ENCODE results near the gene UCHL5. TPM values are rescaled to one million over a fixed set of nuclear protein-coding genes. Genes with fewer than 3 reads are reported as not detected.
"Not testable (repeated sequence)": the region's sequence is repeated elsewhere in the genome, so short reads cannot be mapped to it uniquely, and the experiment has no call there.

UCHL5 gene
- total RNA-seq, 1 experiment from 2014 or later = 42.1 TPM

DNA sequence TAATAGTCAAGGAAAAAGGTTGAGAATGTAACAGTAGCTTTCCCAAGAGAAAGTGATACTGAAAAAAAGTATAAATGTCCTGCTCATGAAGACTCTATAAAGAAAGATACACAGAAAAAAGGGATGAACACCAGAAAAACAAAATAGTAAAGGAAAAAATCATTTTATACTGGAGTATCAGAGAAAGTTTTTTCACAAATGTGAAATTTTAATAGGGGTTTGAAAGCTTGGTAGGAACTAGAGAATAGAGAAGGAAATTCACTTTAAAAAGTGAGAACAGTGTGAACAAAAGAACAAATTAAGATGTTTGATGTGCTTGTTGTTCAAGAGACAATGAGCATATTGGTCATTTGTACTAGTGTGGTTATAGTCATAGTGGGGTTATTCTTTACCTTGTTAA lies 25.6 kb downstream of the UCHL5 start:
- Histone ChIP-seq H3K79me2 (ENCODE audit: insufficient read depth, low read length) (no peaks in the 10 kb centered on the region; the same call in 1 of the 2 replicates), H2BK20ac (ENCODE audit: low read depth, low read length, poor library complexity, severe bottlenecking) (no peak overlapping the region), H3K4me1 (ENCODE audit: insufficient read depth, low read length) (no peaks in the 10 kb centered on the region), H2BK12ac (ENCODE audit: insufficient read length, low read depth, low read length) (no peak overlapping the region), H3K14ac (ENCODE audit: insufficient read depth, low read length) (no peak overlapping the region), H3T11ph (ENCODE audit: low read length) (no peak overlapping the region), H3K79me1 (ENCODE audit: insufficient read depth, low read depth, low read length, poor library complexity, severe bottlenecking) (no peaks in the 10 kb centered on the region), H4K5ac (ENCODE audit: insufficient read length, low read depth, low read length) (no peak overlapping the region), H2AK5ac (ENCODE audit: insufficient read length, low read length) (no peak overlapping the region), H2AFZ (ENCODE audit: low read length) (no peak overlapping the region), H3K9me3 (ENCODE audit: control insufficient read depth, low read depth, low read length) (no peaks in the 10 kb centered on the region), H3K27me3 (ENCODE audit: insufficient read depth, low read length) (no peaks in the 10 kb centered on the region), H2BK15ac (ENCODE audit: low read depth, low read length) (no peak overlapping the region), H3K9ac (ENCODE audit: extremely low read depth, insufficient read length, low read length) (no peak overlapping the region), H3K4ac (ENCODE audit: low read depth, low read length) (no peak overlapping the region), H3K27ac (ENCODE audit: insufficient read length, low read depth, low read length) (no peak overlapping the region), H3K23me2 (ENCODE audit: insufficient read length, low read depth, low read length, poor library complexity, severe bottlenecking) (no peaks in the 10 kb centered on the region), H4K20me1 (ENCODE audit: control insufficient read depth, insufficient read depth, insufficient read length) (no peaks in the 10 kb centered on the region), H3K18ac (ENCODE audit: insufficient read length, low read depth, low read length) (no peak overlapping the region), H3K4me2 (ENCODE audit: insufficient read depth, insufficient read length, low read length) (no peak overlapping the region), H3K56ac (ENCODE audit: insufficient read length, low read depth, low read length) (no peak overlapping the region), H4K8ac (replicated peaks; ENCODE audit: insufficient read length, low read depth, low read length) (no peak overlapping the region), H2BK5ac (ENCODE audit: insufficient read length, low read length) (no peak overlapping the region), H3K23ac (ENCODE audit: insufficient read length, low read depth, low read length) (no peak overlapping the region), H2BK120ac (ENCODE audit: low read depth, low read length, poor library complexity, severe bottlenecking) (no peak overlapping the region), H4K91ac (ENCODE audit: insufficient read length, low read depth, low read length) (no peak overlapping the region)
- no peak for DNase-seq
- TF ChIP-seq CTCF (conservative IDR thresholded peaks at IDR 0.05) = no peak
- Mint-ChIP-seq H3K27ac (no peak overlapping the region), H3K4me3 (no peak overlapping the region), H3K9me3 (no peaks in the 10 kb centered on the region), H3K4me1 (0 out of 4 replicates have a peak, but pooled peaks cover 0 to 3% of the 10 kb centered on the region in 2 experiments), H3K36me3 (ENCODE audit: insufficient read depth in 1 of 3, low read depth in 3 of 3) (peaks cover 4 to 6% (median 5%) of the 10 kb centered on the region in 3 experiments; a peak in 5 of 7 replicates), H3K27me3 (ENCODE audit: low read depth) (no peaks in the 10 kb centered on the region)

DNA sequence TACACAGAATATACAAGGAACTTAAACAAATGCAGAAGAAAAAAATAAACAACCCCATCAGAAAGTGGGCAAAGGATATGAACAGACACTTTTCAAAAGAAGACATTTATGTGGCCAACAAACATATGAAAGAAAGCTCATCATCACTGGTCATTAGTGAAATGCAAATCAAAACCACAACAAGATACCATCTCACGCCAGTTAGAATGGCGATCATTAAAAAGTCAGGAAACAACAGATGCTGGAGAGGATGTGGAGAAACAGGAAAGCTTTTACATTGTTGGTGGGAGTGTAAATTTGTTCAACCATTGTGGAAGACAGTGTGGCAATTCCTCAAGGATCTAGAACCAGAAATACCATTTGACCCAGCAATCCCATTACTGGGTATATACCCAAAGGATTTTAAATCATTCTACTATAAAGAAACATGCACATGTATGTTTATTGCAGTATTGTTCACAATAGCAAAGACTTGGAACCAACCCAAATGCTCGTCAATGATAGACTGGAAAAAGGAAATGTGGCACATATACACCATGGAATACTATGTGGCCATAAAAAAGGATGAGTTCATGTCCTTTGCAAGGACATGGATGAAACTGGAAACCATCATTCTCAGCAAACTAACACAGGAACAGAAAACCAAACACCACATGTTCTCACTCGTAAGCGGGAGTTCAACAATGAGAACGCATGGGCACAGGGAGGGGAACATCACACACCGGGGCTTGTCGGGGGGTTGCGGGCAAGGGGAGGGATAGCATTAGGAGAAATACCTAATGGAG lies 26.3 kb downstream of the UCHL5 start:
- H4K5ac ChIP-seq (ENCODE audit: insufficient read length, low read depth, low read length); H3K79me1 ChIP-seq (ENCODE audit: insufficient read depth, low read depth, low read length, poor library complexity, severe bottlenecking); H3K36me3 Mint-ChIP-seq (ENCODE audit: insufficient read depth in 1 of 3, low read depth in 3 of 3); H2BK15ac ChIP-seq (ENCODE audit: low read depth, low read length); H3K23me2 ChIP-seq (ENCODE audit: insufficient read length, low read depth, low read length, poor library complexity, severe bottlenecking); H3K4ac ChIP-seq (ENCODE audit: low read depth, low read length); H3K4me1 ChIP-seq (ENCODE audit: insufficient read depth, low read length); H3K9me3 ChIP-seq (ENCODE audit: control insufficient read depth, low read depth, low read length); H2BK5ac ChIP-seq (ENCODE audit: insufficient read length, low read length); H2BK12ac ChIP-seq (ENCODE audit: insufficient read length, low read depth, low read length); H3K27me3 Mint-ChIP-seq (ENCODE audit: low read depth); H2AK5ac ChIP-seq (ENCODE audit: insufficient read length, low read length); H4K8ac ChIP-seq (replicated peaks; ENCODE audit: insufficient read length, low read depth, low read length); H3K56ac ChIP-seq (ENCODE audit: insufficient read length, low read depth, low read length); H3K27me3 ChIP-seq (ENCODE audit: insufficient read depth, low read length); H2AFZ ChIP-seq (ENCODE audit: low read length); H3K4me1 Mint-ChIP-seq; H4K91ac ChIP-seq (ENCODE audit: insufficient read length, low read depth, low read length); H3K9ac ChIP-seq (ENCODE audit: extremely low read depth, insufficient read length, low read length); H3K18ac ChIP-seq (ENCODE audit: insufficient read length, low read depth, low read length); H3K27ac ChIP-seq (ENCODE audit: insufficient read length, low read depth, low read length); DNase-seq; H3K9me3 Mint-ChIP-seq; H3K4me2 ChIP-seq (ENCODE audit: insufficient read depth, insufficient read length, low read length); H3T11ph ChIP-seq (ENCODE audit: low read length); H3K4me3 Mint-ChIP-seq; H3K79me2 ChIP-seq (ENCODE audit: insufficient read depth, low read length); H3K14ac ChIP-seq (ENCODE audit: insufficient read depth, low read length); H4K20me1 ChIP-seq (ENCODE audit: control insufficient read depth, insufficient read depth, insufficient read length); H3K23ac ChIP-seq (ENCODE audit: insufficient read length, low read depth, low read length); H2BK20ac ChIP-seq (ENCODE audit: low read depth, low read length, poor library complexity, severe bottlenecking); H2BK120ac ChIP-seq (ENCODE audit: low read depth, low read length, poor library complexity, severe bottlenecking): not testable (repeated sequence)
- WGBS (ENCODE audit: extremely low coverage, insufficient read length, low lambda C conversion rate) = no CpG with 5 or more reads among the region's 9 CpGs
- peak overlapping the region in 1 of 3 experiments; percentile 57; a peak in 1 of 7 replicates for H3K27ac Mint-ChIP-seq

Measured in H9 (cell line).